B cell (primary cell): ENCODE data around the gene PPARG.

Experiments
- EZH2 ChIP-seq: IDR thresholded peaks from 2 replicates; pipeline ENCODE4 v1.6.1; 2012; ENCODE audit warnings: borderline replicate concordance, low read depth, mild to moderate bottlenecking, moderate library complexity, low read length; ENCODE audit not compliant: insufficient read depth, poor library complexity, severe bottlenecking
- TF ChIP-seq, protein P1 (sequence below): fragments of 200-600 bp; IDR thresholded peaks from one replicate; pipeline ENCODE4 v1.8.0; 2022; ENCODE audit warnings: antibody characterized with exemption, mild to moderate bottlenecking

DNA sequence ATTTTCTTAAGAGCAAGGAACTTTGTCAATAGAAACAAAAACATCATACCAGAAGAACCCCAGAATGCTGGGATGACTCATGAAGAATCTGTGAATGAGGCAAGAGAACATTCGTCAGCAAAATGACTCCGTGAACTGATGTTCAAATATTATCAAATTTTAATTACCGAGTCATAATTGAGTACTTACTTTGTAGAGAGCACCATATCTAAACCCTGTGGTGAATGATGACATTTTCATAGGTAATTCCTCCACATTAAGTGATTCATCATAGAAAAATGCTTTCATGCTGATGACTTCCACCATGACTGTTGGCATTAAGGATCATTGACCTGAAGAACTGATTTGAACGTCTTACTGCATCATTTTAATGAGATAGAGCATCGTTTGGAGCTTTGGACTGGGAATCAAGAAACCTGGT lies 56.3 kb downstream of the PPARG start:
- TF ChIP-seq, protein P1, sequence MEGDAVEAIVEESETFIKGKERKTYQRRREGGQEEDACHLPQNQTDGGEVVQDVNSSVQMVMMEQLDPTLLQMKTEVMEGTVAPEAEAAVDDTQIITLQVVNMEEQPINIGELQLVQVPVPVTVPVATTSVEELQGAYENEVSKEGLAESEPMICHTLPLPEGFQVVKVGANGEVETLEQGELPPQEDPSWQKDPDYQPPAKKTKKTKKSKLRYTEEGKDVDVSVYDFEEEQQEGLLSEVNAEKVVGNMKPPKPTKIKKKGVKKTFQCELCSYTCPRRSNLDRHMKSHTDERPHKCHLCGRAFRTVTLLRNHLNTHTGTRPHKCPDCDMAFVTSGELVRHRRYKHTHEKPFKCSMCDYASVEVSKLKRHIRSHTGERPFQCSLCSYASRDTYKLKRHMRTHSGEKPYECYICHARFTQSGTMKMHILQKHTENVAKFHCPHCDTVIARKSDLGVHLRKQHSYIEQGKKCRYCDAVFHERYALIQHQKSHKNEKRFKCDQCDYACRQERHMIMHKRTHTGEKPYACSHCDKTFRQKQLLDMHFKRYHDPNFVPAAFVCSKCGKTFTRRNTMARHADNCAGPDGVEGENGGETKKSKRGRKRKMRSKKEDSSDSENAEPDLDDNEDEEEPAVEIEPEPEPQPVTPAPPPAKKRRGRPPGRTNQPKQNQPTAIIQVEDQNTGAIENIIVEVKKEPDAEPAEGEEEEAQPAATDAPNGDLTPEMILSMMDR = no peak
- no peak for TF ChIP-seq EZH2
